NCI-H187 (cell line): ENCODE data around the gene CARD9.
"Not testable (repeated sequence)": the region's sequence is repeated elsewhere in the genome, so short reads cannot be mapped to it uniquely, and the experiment has no call there.

Experiments used
- DNase-seq, 2 experiments: peaks; one replicate each; lab custom pipeline; 2025; lab: John Stamatoyannopoulos, UW

CARD9 gene

GRCh38 chr9:136373300-136374182 is at the start of gene CARD9:
CARD9 (minus strand) TSS chr9:136373669; CDS start chr9:136372078, 1,591 bp downstream.
- DNase-seq: no peak

GRCh38 chr9:136422876-136423275 is 49.4 kb upstream of the CARD9 start:
- DNase-seq: no peak

DNA sequence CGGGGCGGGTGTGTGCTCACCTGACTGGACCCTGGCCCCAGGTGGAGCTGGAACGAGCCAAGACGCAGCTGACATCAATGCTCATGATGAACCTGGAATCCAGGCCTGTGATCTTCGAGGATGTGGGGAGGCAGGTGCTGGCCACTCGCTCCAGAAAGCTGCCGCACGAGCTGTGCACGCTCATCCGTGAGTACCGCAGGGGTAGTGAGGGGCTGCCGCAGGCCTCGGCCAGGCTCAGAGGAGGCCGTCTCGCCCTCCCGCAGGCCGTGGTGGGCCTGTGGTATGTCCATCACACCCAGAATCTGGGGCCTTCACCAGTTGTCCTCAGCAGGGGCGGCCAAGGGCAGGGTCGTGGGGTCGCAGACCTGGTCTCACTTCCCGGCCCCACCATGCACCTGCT is 48.3 kb upstream of the CARD9 start:
- DNase-seq: no peak

GRCh38 chr9:136419092-136419420 is 45.6 kb upstream of the CARD9 start:
- no peak for DNase-seq

DNA sequence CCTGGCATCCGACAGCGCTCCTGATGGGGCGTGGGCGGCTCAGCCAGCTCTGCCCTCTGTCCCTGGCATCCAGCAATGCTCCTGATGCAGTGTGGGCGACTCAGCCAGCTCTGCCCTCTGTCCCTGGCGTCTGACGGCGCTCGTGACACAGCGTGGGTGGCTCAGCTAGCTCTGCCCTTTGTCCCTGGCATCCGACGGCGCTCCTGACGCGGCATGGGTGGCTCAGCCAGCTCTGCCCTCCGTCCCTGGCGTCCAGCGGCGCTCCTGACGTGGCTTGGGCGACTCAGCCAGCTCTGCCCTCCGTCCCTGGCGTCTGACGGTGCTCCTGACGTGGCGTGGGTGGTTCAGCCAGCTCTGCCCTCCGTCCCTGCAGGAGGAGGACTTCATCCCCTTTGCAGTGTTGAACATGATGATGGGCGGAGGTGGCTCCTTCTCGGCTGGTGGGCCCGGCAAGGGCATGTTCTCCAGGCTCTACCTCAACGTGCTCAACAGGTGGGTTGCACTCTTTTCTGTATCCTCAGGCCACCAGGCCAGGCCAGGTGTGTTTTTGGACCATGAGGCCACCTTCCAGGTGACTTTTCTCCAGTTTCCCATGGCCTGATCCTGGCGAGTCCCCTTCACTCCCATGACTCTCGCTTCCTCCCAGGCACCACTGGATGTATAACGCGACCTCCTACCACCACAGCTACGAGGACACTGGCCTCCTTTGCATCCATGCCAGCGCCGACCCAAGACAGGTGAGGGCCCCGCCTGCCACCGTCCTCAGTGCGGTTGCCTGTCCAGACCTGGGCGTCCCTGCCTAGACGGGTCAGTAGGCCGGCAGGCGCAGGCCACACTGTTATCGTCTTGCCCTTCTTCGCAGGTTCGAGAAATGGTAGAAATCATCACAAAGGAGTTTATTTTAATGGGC is 45.0 kb upstream of the CARD9 start:
- no peak for DNase-seq

- DNase-seq: no peak
Observed at GRCh38 chr9:136416914-136417313, 43.4 kb upstream of the CARD9 start.

DNA sequence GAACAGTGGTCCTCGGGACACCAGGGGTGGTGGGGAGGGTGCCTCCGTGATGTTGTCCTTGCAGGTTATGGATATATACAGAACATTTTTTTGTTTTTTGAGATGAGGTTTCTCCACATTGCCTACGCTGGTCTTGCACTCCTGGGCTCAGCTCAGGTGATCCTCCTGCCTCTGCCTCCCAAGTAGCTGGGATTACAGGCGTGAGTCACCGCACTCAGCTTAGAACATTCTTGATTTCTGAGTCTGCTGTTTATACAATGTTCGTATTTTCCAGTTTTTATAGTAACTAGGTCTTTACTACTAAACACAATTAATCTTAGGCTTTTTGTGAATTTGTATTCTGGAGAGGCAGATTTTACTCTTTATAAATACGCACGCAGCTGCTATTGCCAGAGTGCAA is 43.0 kb upstream of the CARD9 start:
- no peak for DNase-seq

DNA sequence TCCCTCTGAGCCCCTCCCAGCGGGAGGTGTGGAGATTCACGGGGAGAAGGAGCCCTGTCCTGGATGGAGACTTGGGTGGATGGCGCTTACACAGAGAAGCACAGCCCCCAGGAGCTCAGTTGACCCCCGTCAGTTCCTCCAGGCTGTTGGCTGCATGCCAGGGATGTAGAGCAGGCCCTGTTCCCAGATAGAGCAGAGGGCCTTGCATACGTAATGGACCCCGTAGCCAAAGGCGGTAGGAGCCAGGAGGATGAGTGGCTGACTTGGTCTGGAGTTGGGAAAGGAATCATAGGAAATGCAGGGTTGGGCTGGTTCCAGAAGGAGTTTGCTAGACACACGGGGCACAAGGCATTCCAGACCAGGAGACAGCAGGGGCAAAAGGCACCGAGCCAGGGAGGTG is 39.5 kb upstream of the CARD9 start:
- no peak for DNase-seq

DNA sequence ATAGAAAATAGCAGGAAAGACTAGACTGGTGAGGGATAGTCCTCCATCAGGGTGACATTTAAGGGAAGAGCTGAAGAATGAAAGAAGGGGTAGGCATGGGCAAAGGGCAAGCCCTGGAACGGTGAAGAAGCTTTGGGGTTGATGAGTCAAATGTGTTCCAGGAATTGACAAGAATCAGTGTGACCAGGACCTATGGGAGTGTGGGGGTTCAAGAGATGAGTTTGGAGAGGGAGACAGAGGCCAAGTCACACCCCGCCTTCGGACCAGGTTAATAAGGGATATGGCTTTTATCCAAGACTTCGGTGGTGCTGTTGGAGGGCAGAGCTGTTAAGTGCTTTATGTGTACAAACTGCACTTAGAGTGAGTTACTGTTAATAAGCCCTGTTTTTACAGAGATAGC is 37.9 kb upstream of the CARD9 start:
- DNase-seq: no peak

GRCh38 chr9:136410500-136411287 is 37.2 kb upstream of the CARD9 start, which contains the start of the genes ENTR1 and PMPCA:
ENTR1 (minus strand) TSS chr9:136410614; CDS start chr9:136410397, 217 bp downstream.
PMPCA (plus strand) TSS chr9:136410658; CDS start chr9:136410669, 11 bp downstream.
- peak; percentile 34 to 56 for DNase-seq

DNA sequence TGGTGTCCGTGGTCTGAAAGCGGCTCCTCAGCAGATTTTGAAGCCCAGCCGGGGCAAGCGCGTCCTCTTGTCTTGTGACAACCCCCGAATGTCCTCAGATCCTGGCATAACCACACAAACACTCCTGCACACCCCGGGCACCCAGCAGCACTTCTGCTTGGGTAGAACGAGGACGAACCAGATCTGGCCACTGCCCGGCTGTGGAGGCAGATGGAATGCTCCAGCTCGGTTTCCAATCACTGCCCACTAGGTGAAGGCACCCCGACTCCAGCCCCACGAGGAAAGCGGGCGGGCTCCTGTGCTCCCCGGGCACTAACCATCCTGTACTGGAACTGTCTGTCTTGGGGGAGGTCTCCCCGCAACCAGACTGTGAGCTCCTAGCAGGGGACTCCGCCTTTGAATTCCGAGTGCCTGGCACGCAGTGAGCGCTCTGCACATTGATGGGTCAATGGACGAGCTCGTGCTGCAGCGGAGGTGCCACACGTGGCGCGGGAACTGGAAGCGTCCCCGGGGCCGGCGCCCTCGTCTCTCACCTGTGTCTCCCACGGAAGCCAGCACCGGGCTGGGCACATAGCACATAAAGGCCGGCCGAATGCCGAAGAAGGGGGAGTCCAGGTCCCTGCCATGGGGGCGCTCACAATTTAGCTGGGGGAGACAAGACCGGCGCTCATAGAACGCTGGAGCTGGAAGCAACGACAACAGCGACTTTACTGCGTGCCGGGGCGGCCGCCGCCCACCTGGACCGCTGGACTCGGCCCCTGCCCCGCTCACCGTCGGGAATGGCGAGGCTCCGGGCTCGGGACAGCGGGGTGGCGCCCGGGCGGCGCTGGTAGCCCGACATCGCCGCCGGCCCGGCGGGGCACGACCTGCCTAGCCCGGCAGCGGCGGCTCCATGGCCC is 36.3 kb upstream of the CARD9 start:
- no peak for DNase-seq

GRCh38 chr9:136407911-136408310 is 34.4 kb upstream of the CARD9 start:
- no peak for DNase-seq

DNA sequence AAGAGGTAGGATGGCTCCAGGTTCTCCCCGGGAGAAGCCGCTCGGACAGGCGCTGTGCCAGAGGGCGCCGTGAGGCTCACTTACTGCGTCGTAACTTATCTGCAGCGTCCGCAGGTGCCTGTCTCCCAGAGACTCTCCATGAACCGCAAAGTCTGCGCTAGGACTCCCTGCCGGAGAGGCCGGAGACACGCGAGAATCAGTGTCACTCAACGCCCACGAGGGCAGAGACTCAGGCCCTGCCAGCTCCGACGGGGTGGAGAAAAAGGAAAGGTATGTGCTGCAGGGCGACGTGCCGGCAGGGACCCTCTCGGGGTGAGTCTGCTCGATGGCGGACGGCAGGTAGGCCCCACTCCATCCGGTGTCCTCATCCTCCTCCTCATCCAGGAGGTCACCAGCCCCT is 33.6 kb upstream of the CARD9 start:
- DNase-seq: not testable (repeated sequence)

DNA sequence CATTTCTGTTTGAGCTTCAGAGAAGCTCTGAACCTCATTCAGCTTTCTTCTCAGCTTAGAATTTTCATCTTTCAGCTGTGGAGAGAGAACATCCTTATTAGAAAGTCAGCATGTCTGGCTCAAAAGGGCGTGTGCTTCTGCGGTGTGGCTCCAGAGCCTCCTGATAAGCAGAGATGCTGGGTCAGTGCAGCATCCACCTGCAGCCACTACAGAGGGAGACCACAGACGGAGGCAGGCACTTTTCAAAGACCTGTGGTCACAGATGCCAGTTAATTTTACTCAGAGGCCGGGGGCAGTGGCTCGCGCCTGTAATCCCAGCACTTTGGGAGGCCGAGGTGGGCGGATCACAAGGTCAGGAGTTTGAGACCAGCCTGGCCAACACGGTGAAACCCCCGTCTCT is 32.4 kb upstream of the CARD9 start:
- DNase-seq: not testable (repeated sequence)

DNA sequence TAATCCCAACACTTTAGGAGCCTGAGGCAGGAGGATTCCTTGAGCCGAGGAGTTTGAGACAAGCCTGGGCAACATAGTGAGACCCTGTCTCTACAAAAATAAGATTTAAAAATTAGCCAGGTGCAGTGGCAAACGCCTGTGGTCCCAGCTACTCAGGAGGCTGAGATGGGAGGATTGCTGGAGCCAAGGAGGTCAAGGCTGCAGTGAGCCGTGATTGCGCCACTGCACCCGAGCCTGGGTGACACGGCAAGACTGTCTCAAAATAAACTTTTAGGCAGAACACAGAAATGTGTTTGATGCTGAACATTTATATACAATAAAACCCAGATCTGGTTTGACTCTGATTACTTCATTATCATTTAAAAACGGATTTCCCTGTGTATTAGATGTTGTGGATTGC is 32.0 kb upstream of the CARD9 start:
- DNase-seq: no peak

GRCh38 chr9:136404801-136405136 is 31.3 kb upstream of the CARD9 start:
- DNase-seq: no peak

DNA sequence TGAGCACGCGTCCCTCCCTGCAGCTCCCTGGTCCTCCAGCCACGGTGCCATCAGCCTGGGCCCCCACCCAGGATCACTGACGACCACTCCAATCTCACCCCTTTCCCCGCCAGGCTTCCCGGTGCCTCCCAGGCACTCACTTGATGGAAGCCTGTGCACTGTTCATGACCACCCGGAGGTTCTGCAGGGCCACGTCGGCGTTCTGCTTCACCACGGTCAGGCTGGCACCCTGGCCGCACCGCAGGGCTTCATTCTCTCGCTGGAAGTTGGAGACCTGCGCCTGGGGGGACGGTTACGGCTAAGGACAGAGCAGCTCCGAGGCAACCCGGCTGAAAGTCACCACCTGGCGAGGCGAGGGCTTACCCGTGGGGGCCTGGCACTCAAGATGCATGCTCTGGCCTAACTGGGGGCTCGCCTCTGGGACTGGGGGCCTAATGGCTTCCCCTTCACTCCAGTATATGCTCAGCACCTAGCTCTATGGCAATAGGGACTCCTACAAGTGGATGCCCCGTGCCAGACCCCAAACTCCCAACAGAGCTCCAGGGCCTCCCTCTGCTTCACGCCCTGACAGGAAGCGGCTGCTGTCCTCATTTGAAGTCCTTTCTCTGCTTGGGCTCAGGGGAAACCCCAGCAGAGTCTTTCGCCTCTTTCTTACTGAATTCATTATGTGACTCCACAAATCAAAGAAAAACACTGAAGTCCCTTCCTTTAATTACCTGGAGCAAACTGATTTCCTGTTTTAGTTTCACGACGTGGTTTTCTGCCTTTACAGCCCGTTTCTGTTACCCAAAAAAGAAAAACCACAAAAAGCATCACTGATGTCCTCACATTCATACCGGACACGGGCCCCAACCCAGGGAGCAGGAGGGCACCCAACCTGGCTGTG is 30.7 kb upstream of the CARD9 start:
- DNase-seq: no peak

GRCh38 chr9:136403538-136403914 is 30.1 kb upstream of the CARD9 start:
- no peak for DNase-seq

DNA sequence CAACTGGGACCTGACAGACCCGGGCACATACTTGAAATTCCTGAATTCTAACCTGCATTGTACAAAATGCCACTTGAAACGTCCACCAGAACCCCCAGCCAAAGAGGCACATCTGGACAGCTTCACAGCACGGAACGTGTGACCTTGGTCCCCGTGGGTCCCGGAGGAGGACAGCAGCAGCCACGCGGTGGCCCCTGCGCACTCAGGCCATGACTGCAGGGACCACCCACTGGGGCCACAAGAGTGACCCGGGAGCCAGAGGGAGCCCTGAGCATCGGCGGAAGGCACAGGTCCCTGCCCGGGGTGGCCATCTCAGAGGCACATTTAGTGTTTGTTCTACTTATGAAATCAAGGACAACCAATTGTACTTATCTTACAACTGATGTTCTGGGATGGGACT is 28.6 kb upstream of the CARD9 start:
- no peak for DNase-seq
